Frontal cortex (tissue), 4 donors: ENCODE measurements around the gene JUP. TPM values are rescaled to one million over a fixed set of nuclear protein-coding genes. Genes with fewer than 3 reads are reported as not detected.
A peak's percentile ranks its signal among the peaks of the same experiment; 100 is the strongest.
"Not testable (repeated sequence)": the region's sequence is repeated elsewhere in the genome, so short reads cannot be mapped to it uniquely, and the experiment has no call there.

Source experiments
- DNase-seq, 2 donors: peaks; one replicate each; pipeline ENCODE4 v3.0.0; 2012; ENCODE audit warnings: low spot score in 2 of 2
- FAIRE-seq: peaks from 2 replicates; lab custom pipeline; 2012; peaks lifted over from hg19 to GRCh38; lab: Jason Lieb, UNC
- total RNA-seq: library from RNA; depleted of rRNA; stranded (reverse); fragments of >200 nt; gene quantifications from one replicate; pipeline ENCODE4 v1.2.3, GENCODE V29; 2014
- donor health status: control.
- donor health status: control.
- donor health status: control.

The JUP gene
- total RNA-seq, 1 donor from 2014 or later: 33.8 TPM

DNA sequence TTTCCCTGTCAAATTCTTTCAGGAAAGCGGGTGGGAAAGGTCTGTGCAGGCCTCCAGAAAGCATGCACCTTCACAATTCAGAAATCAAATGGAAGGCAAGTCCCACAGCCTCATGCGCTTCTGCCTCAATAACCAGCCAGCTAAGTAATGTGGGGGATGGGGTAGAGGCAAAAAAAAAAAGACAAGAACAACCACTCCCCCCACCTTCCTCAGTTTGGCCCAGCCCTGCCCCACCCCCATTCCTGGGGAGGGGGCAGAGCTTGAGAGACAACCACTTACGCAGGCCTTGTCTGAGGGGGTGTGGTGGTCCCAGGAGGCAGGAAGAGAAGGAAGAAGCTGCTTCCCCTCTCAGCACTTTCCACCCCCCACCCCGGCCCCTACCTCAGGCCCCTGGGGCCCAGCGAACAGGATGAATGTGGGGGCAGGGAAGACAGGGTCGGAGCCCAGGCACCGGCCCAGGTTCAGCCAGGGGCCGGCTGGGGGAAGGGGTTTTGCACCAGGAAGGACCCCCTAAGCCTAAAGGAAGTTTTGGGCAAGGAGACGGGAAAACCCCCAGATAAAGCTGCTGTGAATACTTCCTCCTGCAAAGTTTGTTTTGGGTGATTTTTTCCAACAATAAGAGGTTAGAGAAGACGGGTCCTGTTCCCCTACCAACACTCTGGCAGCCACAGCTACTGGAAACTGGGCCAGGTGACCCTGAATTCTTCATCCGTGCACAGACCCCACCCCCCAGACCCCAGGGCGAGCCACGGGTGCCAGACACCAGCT, 1.2 kb downstream of the JUP start:
- FAIRE-seq (no peak), DNase-seq (no peak)

DNA sequence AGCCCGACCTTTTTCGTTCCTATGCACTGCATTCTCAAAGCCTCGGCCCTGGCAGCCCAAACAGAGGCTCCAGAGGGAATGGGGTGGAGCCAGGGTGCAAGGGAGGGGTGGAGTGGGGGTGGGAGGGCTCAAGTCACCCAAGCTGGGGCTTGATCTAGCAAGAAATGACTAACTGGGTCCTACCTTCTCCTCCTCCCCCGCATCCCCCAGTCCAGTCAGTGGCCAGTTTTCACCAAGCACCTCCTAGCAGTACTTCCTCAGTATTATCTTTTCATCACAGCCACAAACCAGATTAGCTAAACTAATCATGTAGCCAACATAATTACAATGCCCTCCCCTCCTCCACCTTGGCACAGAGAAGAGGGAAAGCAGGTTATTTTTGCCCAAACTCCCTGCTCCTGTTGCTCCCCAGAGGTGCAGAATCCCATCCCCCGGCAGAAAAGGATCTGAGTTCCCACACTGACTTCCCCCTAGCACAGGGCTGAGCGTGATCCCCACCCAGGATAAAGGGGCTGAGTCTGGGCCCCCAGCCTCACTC, 2.2 kb downstream of the JUP start:
- FAIRE-seq: no peak

DNA sequence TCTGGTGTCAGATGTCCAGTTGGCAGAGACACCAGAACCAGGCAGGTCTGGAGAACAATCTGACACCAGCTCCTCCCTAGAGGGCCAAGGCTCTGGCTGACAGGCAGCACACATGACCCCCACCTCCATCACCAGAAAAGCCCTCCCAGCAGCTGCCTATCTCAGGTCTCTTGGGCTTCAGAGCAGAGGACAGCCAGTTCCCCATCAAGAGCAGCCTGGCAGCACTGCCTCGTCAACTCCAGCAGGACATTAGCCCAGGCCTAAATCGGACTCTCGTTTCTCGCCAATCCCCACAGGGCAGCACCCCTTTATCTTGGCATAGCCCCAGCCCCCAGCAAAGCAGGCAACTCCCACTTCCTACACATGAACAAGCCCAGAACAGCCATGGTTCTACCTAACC, 4.4 kb downstream of the JUP start:
- FAIRE-seq (no peak), DNase-seq (no peak)

More for the DNA sequence above, 2.2 kb downstream of the JUP start:
- no peak for DNase-seq

- FAIRE-seq: no peak
- DNase-seq: no peak
These were observed 5.0 kb downstream of the JUP start for GRCh38 chr17:41781404-41782110.

GRCh38 chr17:41779954-41780353, 6.6 kb downstream of the JUP start:
- no peak for DNase-seq
- FAIRE-seq: no peak

DNA sequence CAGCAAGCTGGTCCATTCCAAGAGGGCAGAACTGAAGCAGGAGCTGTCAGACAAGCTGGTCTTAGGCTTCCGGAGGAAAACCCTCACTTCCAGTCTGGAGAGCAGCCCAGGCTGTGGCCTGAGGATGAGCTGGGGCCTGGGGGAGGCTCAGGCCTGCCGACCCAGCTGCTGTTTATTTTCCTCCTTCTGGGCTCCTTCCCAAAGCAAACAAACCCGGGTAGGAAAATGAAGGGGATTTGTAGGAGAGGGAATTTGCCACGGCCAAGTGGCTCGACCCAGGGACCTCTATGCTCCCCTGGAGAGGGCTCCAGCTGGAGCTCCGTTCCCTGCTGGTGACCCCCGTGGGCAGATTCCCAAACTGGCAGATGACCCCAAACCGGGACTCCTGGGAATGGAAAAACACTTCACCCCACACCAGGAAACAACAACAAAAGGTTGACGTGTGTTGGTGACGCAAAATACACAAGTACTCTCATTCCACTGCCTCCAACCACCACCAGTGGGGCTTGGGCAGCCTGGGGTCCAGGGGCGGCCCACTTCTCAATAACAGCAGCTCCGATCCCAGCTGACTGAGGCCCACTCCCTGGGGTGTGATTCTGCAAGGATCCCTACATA, 8.8 kb downstream of the JUP start:
- DNase-seq: peak; percentile 47 to 70
- no peak for FAIRE-seq

- no peak for DNase-seq
- FAIRE-seq: no peak
These were observed 9.3 kb downstream of the JUP start for GRCh38 chr17:41777157-41777573.

GRCh38 chr17:41776262-41776900, 10.1 kb downstream of the JUP start:
- FAIRE-seq, DNase-seq: not testable (repeated sequence)

- DNase-seq (peak; percentile 62 to 74), FAIRE-seq (no peak)
These were observed 10.9 kb downstream of the JUP start for GRCh38 chr17:41775394-41776226.

- DNase-seq (no peak), FAIRE-seq (no peak)
These were observed 12.7 kb downstream of the JUP start for GRCh38 chr17:41773731-41774193.

GRCh38 chr17:41773190-41773588, 13.3 kb downstream of the JUP start:
- no peak for FAIRE-seq

DNA sequence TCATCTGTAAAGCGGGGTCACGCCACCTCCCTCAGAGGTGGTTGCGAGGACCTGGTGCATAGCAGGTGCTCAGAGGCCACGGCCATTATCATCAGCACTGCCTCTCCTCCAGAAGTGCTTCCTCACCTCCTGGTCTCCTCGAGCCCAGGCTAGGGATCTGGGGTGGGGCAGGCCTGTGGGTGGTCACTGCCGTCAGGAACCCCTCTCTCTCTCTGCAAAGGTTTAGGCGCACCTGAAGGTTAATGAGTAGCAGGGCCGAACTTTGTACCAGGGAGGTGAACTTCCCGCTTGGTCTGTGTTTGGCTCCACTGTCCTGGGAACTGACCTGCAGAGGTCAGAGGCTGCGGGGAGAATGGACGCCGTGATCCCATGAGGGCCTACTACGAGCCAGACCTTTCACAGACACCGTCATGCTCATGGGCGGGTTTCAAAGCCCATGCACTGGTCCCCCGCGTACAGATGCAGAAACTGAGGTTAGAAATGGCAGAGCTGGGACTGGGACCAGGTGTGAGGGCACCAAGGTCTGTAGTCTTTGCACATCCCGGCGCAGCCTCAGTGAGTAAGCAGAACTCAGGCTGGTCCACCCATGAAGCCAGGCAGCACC, 13.8 kb downstream of the JUP start:
- DNase-seq (no peak), FAIRE-seq (no peak)

More at GRCh38 chr17:41773190-41773588, 13.3 kb downstream of the JUP start:
- DNase-seq: peak in 1 of 2 donors; percentile 53

- DNase-seq (no peak), FAIRE-seq (no peak)
These were observed 14.3 kb downstream of the JUP start for GRCh38 chr17:41772218-41772585.

DNA sequence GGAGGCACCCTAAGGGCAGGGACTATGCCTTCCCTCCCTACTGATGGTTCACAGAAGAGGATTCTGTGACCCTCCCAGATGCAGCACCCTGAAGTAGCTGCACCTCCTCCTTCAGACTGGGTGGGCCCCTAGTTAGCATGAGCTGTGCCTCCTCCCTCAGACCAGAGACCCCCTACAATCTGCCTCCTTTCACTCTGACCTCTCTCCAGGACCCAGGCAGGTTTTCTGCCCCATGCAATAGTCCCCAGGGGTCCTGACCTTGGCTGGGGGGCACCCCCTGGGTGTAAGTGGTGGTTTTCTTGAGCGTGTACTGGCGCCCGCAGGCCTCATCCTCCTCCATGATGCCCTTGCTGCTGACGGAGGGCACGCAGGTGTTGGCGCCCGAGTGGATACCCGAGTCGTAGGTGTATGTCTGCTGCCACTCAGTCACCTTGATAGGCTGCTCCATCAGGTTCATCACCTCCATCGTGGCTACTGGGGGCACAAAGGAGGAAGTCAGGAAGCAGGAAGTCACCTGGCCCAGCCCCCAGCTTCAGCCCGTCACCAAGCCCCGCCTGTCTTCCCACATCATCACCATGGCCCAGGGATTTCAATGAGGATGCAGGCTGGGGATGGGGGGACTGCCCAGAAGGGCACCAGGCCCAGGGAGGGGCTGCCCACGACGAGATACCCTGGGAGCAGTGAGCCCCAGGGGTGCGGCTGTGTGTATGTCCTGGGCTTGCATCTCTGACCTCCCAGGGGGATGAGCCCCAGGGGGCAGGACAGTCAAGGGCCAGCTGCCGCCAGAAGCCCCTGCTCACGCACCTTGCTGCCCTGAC, 14.9 kb downstream of the JUP start:
- no peak for FAIRE-seq
- DNase-seq: no peak

DNA sequence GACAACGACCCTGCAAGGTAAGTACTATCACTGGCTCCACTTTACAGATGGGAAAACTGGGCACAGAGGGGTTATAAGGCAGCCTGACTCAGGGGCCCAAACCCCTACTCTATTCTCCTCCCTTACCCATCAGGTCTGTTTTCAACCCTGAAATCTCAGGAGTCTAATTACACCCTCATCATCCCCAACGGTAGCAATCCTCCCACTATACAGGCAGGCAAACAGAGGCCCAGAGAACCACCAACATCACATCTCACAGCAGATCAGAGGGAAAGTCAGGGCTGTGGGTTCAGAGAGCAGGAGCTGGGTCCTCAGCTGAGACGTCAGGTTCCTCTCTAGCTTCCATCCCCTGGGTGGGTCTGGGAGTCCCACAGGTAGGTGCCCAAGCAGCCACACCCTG, 16.5 kb downstream of the JUP start:
- FAIRE-seq: no peak
- no peak for DNase-seq

DNA sequence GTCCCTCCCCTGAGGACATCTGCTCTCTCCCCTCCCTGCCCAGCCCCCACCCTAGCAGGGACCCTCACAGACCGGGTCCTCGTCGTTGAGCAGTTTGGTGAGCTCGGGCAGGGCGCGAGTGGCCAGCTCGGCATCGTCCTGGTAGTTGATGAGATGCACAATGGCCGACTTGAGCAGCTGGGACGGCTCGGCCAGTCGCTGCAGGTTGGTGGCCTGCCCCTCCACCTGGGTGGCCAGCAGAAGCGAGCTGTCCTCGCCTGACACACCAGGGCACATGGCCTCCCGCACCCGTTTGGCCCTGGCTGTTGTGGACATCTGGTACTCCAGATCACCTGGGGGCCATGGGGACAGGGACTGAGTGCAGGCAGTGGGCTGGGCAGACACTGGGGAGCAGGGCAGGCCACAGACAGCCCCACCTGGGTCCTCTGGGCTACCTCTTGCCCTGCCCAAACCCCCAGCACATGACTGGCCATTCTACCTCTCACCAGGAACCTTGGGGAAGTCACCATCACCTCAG, 17.1 kb downstream of the JUP start:
- DNase-seq (no peak), FAIRE-seq (no peak)

DNA sequence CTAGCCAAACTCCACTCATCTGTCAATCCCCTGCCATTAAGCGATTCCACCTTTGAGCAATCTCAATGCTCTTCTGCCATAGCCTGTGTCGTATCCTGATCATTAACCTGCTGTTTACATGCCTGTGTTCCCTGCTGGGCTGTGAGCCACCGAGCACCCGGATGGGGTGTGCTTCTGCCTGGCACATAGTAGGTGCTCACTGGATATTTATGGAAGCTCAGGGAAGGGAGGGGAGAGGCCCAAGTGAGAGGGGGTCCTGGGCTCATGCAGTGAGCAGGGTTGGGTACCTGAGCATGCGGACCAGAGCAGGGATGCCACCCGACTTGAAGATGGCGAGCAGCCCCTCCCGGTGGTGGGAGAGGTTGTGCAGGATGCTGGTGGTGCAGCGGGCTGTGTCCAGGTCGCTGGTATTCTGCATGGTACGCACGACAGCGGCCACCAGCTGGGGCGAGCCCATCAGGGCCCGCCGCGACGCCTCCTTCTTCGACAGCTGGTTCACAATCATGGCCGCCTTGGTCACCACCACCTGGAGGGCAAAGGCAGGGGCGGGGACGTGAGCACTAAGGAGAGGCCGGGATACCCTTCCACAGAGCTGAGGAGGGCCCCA, 17.7 kb downstream of the JUP start:
- FAIRE-seq (no peak), DNase-seq (no peak)
